Measurements from ENCODE around the gene KIF26A.

The KIF26A gene

DNA sequence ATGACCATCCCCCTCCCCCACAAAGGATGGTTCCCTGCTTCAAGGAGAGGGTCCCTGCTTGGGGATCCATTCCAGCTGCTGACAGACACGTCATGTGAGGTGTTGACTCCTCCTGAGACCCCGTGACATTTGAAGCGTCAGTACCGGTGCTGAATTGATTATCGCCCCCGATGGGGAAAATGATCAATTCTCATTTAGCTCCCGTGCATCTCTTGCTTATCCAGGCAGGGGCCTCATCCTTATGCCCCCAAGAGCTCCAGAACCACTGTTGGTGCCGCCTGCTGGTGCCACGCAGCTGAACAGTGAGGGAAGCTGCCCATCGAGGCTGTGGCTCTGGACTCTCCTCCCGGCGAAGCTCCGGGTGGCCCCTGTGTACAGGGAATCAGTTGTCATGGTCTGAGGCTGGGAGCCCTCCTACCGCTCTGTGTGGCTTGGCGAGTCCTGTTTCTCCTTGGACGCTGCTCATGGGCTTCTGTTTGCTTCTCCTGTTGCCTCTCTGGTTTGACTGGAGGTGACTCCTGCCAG is 4.6 kb downstream of the KIF26A start:
- TF ChIP-seq TCF12 (IDR thresholded peaks at IDR 0.05; ENCODE audit: low read depth) (no peak), NFIC (IDR thresholded peaks at IDR 0.05) (no peak), RAD21 (IDR thresholded peaks at IDR 0.05; ENCODE audit: low read depth) (no peak), CREB1 (IDR thresholded peaks at IDR 0.05; ENCODE audit: low read depth) (no peak), YY1 (IDR thresholded peaks at IDR 0.05; ENCODE audit: low read depth) (no peak), TEAD4 (IDR thresholded peaks at IDR 0.05) (no peak), FOXM1 (IDR thresholded peaks at IDR 0.05; ENCODE audit: borderline replicate concordance, low read depth) (no peak), EP300 (IDR thresholded peaks at IDR 0.05; ENCODE audit: borderline replicate concordance) (no peak), TAF1 (IDR thresholded peaks at IDR 0.05; ENCODE audit: low read depth) (no peak)
- TF ChIP-seq, protein P1, sequence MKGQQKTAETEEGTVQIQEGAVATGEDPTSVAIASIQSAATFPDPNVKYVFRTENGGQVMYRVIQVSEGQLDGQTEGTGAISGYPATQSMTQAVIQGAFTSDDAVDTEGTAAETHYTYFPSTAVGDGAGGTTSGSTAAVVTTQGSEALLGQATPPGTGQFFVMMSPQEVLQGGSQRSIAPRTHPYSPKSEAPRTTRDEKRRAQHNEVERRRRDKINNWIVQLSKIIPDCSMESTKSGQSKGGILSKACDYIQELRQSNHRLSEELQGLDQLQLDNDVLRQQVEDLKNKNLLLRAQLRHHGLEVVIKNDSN (IDR thresholded peaks at IDR 0.05): no peak
- TF ChIP-seq, protein P2, sequence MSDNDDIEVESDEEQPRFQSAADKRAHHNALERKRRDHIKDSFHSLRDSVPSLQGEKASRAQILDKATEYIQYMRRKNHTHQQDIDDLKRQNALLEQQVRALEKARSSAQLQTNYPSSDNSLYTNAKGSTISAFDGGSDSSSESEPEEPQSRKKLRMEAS (IDR thresholded peaks at IDR 0.05): no peak

DNA sequence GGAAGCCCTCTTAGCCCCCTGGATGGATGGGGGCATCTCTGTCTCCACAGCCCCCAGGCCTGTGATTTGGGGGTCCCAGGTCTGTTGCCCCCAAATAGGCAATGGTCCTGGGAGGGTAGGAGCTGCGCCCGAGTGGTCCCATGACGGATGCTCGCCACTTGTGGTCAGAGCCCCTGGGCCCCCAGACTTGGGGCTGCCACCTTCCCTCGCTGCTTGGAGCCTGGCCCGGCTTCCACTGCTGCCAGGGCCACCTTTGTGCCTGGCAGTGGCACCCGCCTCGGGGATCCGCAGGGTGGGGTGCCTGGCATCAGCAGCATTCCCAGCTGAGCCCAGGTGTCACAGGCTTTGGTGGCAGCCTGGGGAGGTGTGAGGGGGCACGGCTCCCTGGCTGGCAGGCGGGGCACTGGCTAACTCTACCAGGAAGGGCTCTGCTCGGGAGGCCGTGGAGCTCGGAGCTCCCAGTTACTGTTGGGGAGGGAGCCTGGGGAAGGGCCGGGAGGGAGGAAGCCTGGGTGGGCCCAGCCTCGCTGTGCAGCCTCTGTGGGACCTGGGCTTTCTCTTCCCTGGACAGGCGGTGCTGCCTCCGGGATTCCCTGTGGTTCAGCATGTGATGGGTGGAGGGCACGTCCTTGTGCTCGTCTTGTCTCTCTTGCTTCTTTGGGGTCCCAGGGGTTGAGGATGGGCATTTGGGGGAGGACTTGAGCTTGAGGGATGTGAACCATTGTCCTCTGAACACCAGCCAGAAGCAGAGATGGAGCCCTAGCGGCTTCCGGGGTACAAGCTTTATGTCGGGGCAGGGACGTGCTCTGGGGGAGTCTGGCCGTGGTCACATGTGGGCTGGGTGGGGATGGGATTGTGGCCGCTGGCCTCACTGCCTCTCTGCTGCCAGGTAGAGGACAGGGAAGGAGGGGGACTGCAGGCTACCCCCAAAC is 5.4 kb downstream of the KIF26A start:
- TF ChIP-seq, protein P2 (IDR thresholded peaks at IDR 0.05): no peak
- no peak for TF ChIP-seq TAF1 (IDR thresholded peaks at IDR 0.05; ENCODE audit: low read depth)
- no peak for TF ChIP-seq ZBTB7A (IDR thresholded peaks at IDR 0.05; ENCODE audit: low read depth)

- TF ChIP-seq, protein P3, sequence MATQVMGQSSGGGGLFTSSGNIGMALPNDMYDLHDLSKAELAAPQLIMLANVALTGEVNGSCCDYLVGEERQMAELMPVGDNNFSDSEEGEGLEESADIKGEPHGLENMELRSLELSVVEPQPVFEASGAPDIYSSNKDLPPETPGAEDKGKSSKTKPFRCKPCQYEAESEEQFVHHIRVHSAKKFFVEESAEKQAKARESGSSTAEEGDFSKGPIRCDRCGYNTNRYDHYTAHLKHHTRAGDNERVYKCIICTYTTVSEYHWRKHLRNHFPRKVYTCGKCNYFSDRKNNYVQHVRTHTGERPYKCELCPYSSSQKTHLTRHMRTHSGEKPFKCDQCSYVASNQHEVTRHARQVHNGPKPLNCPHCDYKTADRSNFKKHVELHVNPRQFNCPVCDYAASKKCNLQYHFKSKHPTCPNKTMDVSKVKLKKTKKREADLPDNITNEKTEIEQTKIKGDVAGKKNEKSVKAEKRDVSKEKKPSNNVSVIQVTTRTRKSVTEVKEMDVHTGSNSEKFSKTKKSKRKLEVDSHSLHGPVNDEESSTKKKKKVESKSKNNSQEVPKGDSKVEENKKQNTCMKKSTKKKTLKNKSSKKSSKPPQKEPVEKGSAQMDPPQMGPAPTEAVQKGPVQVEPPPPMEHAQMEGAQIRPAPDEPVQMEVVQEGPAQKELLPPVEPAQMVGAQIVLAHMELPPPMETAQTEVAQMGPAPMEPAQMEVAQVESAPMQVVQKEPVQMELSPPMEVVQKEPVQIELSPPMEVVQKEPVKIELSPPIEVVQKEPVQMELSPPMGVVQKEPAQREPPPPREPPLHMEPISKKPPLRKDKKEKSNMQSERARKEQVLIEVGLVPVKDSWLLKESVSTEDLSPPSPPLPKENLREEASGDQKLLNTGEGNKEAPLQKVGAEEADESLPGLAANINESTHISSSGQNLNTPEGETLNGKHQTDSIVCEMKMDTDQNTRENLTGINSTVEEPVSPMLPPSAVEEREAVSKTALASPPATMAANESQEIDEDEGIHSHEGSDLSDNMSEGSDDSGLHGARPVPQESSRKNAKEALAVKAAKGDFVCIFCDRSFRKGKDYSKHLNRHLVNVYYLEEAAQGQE (IDR thresholded peaks at IDR 0.05; ENCODE audit: low read depth): no peak
- TF ChIP-seq CEBPB (IDR thresholded peaks at IDR 0.05): no peak
- TF ChIP-seq TCF12 (IDR thresholded peaks at IDR 0.05; ENCODE audit: low read depth): no peak
- no peak for TF ChIP-seq RAD21 (IDR thresholded peaks at IDR 0.05; ENCODE audit: low read depth)
- TF ChIP-seq EGR1 (IDR thresholded peaks at IDR 0.05): no peak
- TF ChIP-seq, protein P2 (IDR thresholded peaks at IDR 0.05): no peak
- no peak for TF ChIP-seq TAF1 (IDR thresholded peaks at IDR 0.05; ENCODE audit: low read depth)
- no peak for TF ChIP-seq YY1 (IDR thresholded peaks at IDR 0.05; ENCODE audit: low read depth)
- TF ChIP-seq FOXM1 (IDR thresholded peaks at IDR 0.05; ENCODE audit: borderline replicate concordance, low read depth): no peak
- TF ChIP-seq, protein P1 (IDR thresholded peaks at IDR 0.05): no peak
- TF ChIP-seq NFIC (IDR thresholded peaks at IDR 0.05): no peak
Measured at GRCh38 chr14:104144453-104144790, 6.0 kb downstream of the KIF26A start.

- no peak for TF ChIP-seq FOXM1 (IDR thresholded peaks at IDR 0.05; ENCODE audit: borderline replicate concordance, low read depth)
- TF ChIP-seq TCF12 (IDR thresholded peaks at IDR 0.05; ENCODE audit: low read depth): no peak
- TF ChIP-seq EP300 (IDR thresholded peaks at IDR 0.05; ENCODE audit: borderline replicate concordance): no peak
- TF ChIP-seq TEAD4 (IDR thresholded peaks at IDR 0.05): no peak
- TF ChIP-seq, protein P1 (IDR thresholded peaks at IDR 0.05): no peak
- TF ChIP-seq, protein P2 (IDR thresholded peaks at IDR 0.05): no peak
- TF ChIP-seq NFIC (IDR thresholded peaks at IDR 0.05): no peak
- no peak for TF ChIP-seq ZBTB7A (IDR thresholded peaks at IDR 0.05; ENCODE audit: low read depth)
- TF ChIP-seq, protein P3 (IDR thresholded peaks at IDR 0.05; ENCODE audit: low read depth): no peak
- no peak for TF ChIP-seq CREB1 (IDR thresholded peaks at IDR 0.05; ENCODE audit: low read depth)
Measured at GRCh38 chr14:104144911-104145825, 6.8 kb downstream of the KIF26A start.

Data from Ishikawa (cell line).